NCI-H446 treated with DMSO at 0.1 percent for 48 hours (cell line): ENCODE results near the gene NELL1.

Experiments used
- DNase-seq: peaks from one replicate; lab custom pipeline; 2025; lab: John Stamatoyannopoulos, UW

Gene NELL1

GRCh38 chr11:21564833-21565682, 895.7 kb downstream of the NELL1 start:
- no peak for DNase-seq

- DNase-seq, result no peak
Observed at GRCh38 chr11:21566521-21567117, 897.2 kb downstream of the NELL1 start.

- DNase-seq, result no peak
Observed at GRCh38 chr11:21567645-21568290, 898.4 kb downstream of the NELL1 start.

GRCh38 chr11:21572210-21572609, 902.8 kb downstream of the NELL1 start:
- no peak for DNase-seq

GRCh38 chr11:21582791-21583190, 913.4 kb downstream of the NELL1 start:
- no peak for DNase-seq

GRCh38 chr11:21588754-21589153, 919.4 kb downstream of the NELL1 start:
- no peak for DNase-seq

GRCh38 chr11:21602699-21603098, 933.3 kb downstream of the NELL1 start:
- DNase-seq, result no peak

GRCh38 chr11:21603886-21604285, 934.5 kb downstream of the NELL1 start:
- no peak for DNase-seq

GRCh38 chr11:21604564-21604963, 935.2 kb downstream of the NELL1 start:
- DNase-seq, result no peak

GRCh38 chr11:21612326-21612725, 942.9 kb downstream of the NELL1 start:
- no peak for DNase-seq

GRCh38 chr11:21614961-21615360, 945.6 kb downstream of the NELL1 start:
- peak; percentile 30 for DNase-seq

GRCh38 chr11:21615955-21616371, 946.6 kb downstream of the NELL1 start:
- peak; percentile 83 for DNase-seq

GRCh38 chr11:21622566-21622965, 953.2 kb downstream of the NELL1 start:
- peak; percentile 33 for DNase-seq

GRCh38 chr11:21622995-21623394, 953.6 kb downstream of the NELL1 start:
- DNase-seq, result no peak
